B cell (primary cell): ENCODE data around the gene STRBP.

ENCODE experiments used
- CTCF ChIP-seq: fragments of 200-600 bp; IDR thresholded peaks from one replicate; pipeline ENCODE4 v1.8.0; 2022; ENCODE audit warnings: antibody characterized with exemption, mild to moderate bottlenecking
- EZH2 ChIP-seq: IDR thresholded peaks from 2 replicates; pipeline ENCODE4 v1.6.1; 2012; ENCODE audit warnings: borderline replicate concordance, low read depth, mild to moderate bottlenecking, moderate library complexity, low read length; ENCODE audit not compliant: insufficient read depth, poor library complexity, severe bottlenecking

GRCh38 chr9:123231421-123231820 is 37.0 kb downstream of the STRBP start:
- no peak for TF ChIP-seq CTCF
- TF ChIP-seq EZH2, result no peak
